ENCODE measurements around the gene IGFN1.

DNA sequence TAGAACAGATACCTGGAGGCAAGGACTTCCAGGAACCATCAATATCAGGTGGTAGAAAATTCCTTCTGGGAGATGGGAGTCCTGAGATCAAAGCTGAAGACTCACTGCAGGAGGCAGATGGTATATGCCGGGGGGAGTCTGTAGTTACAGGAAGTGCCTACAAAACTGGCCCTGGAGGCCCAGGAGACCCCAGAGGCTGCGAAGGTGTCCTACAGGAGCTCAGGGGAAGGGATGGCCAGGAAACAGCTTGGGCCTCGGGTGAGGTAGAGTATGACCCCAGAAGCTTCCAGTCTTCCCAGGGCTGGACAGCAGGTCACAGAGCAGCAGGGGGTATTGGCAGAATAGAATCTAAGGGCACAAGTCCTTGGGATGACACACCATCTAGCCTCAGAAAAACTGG, 16.4 kb downstream of the IGFN1 start:
- TF ChIP-seq, protein P1, sequence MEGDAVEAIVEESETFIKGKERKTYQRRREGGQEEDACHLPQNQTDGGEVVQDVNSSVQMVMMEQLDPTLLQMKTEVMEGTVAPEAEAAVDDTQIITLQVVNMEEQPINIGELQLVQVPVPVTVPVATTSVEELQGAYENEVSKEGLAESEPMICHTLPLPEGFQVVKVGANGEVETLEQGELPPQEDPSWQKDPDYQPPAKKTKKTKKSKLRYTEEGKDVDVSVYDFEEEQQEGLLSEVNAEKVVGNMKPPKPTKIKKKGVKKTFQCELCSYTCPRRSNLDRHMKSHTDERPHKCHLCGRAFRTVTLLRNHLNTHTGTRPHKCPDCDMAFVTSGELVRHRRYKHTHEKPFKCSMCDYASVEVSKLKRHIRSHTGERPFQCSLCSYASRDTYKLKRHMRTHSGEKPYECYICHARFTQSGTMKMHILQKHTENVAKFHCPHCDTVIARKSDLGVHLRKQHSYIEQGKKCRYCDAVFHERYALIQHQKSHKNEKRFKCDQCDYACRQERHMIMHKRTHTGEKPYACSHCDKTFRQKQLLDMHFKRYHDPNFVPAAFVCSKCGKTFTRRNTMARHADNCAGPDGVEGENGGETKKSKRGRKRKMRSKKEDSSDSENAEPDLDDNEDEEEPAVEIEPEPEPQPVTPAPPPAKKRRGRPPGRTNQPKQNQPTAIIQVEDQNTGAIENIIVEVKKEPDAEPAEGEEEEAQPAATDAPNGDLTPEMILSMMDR (conservative IDR thresholded peaks at IDR 0.05), result no peak
- no peak for TF ChIP-seq EZH2 (IDR thresholded peaks at IDR 0.05; ENCODE audit: low read depth)
